Activated T-helper 2 cell treated with anti-CD3 and anti-CD28 coated beads, Interferon-gamma antibody, Interleukin-2, Interleukin-4, amounts not matched to agents 10 μg/mL and 5 μg/mL and 100 μg/mL, durations not matched to agents 14 hours and 24 hours and 36 hours (primary cell): ENCODE results near the gene PRKAA1. TPM values are rescaled to one million over a fixed set of nuclear protein-coding genes. Genes with fewer than 3 reads are reported as not detected.
"Not testable (repeated sequence)": the region's sequence is repeated elsewhere in the genome, so short reads cannot be mapped to it uniquely, and the experiment has no call there.

ENCODE experiments used
- DNase-seq: peaks from one replicate; pipeline ENCODE4 v3.0.0; 2021; ENCODE audit warnings: low spot score
- H3K27ac Mint-ChIP-seq: one replicate; pipeline ENCODE4 v1.8.0; 2021; ENCODE audit warnings: mixed read lengths
- H3K27me3 Mint-ChIP-seq: one replicate; pipeline ENCODE4 v1.8.0; 2021; ENCODE audit warnings: low read depth, mixed read lengths
- H3K36me3 Mint-ChIP-seq: one replicate; pipeline ENCODE4 v1.8.0; 2021; ENCODE audit warnings: low read depth, mixed read lengths
- H3K4me1 Mint-ChIP-seq: one replicate; pipeline ENCODE4 v1.8.0; 2021; ENCODE audit warnings: low read depth, mixed read lengths
- H3K4me3 Mint-ChIP-seq: one replicate; pipeline ENCODE4 v1.8.0; 2021; ENCODE audit warnings: low read depth, mild to moderate bottlenecking, moderate library complexity, mixed read lengths
- H3K9me3 Mint-ChIP-seq: one replicate; pipeline ENCODE4 v1.8.0; 2021; ENCODE audit warnings: mixed read lengths
- intact Hi-C: fragments of 100-400 bp; cut with micrococcal nuclease; formaldehyde crosslinking; loops from one replicate; pipeline ENCODE4 v1.15.1; 2023
- total RNA-seq: library from RNA; stranded (reverse); gene quantifications from 2 replicates; pipeline ENCODE4 v1.2.3, GENCODE V29; 2022

Gene PRKAA1
- total RNA-seq, 1 donor from 2014 or later, result 61.2 TPM

GRCh38 chr5:40801771-40802562, 3.8 kb upstream of the PRKAA1 start:
- Mint-ChIP-seq H3K27me3 (peaks cover 9% of the 10 kb centered on the region), H3K9me3 (no peaks in the 10 kb centered on the region), H3K27ac (no peak overlapping the region), H3K4me1 (peaks cover 11% of the 10 kb centered on the region), H3K36me3 (no peaks in the 10 kb centered on the region), H3K4me3 (no peak overlapping the region)
- intact Hi-C loops, result no loop called here
- no peak for DNase-seq

- Mint-ChIP-seq H3K4me1 (peaks cover 27% of the 10 kb centered on the region), H3K27ac (no peak overlapping the region), H3K36me3 (peaks cover 21% of the 10 kb centered on the region), H3K9me3 (no peaks in the 10 kb centered on the region), H3K4me3 (no peak overlapping the region), H3K27me3 (peaks cover 9% of the 10 kb centered on the region)
- no peak for DNase-seq
- intact Hi-C loops, result no loop called here
Measured at GRCh38 chr5:40799258-40799657, 1.1 kb upstream of the PRKAA1 start.

GRCh38 chr5:40798801-40799210, 632 bp upstream of the PRKAA1 start:
- DNase-seq, result no peak
- peaks cover 25% of the 10 kb centered on the region for H3K36me3 Mint-ChIP-seq
- H3K27ac Mint-ChIP-seq, result peak overlapping the region; percentile 90
- peak overlapping the region; percentile 82 for H3K4me3 Mint-ChIP-seq
- peaks cover 31% of the 10 kb centered on the region for H3K4me1 Mint-ChIP-seq
- intact Hi-C loops, result loop anchor here (1.0 kb wide), 3 partner anchors 14 to 44 kb away; partner anchors contain the start of genes RPL37 and TTC33
- peaks cover 9% of the 10 kb centered on the region for H3K27me3 Mint-ChIP-seq
- no peaks in the 10 kb centered on the region for H3K9me3 Mint-ChIP-seq

- peaks cover 4% of the 10 kb centered on the region for H3K27me3 Mint-ChIP-seq
- peak overlapping the region; percentile 81 for H3K27ac Mint-ChIP-seq
- H3K9me3 Mint-ChIP-seq, result no peaks in the 10 kb centered on the region
- peak; percentile 68 for DNase-seq
- H3K4me3 Mint-ChIP-seq, result peak overlapping the region; percentile 88
- peaks cover 33% of the 10 kb centered on the region for H3K4me1 Mint-ChIP-seq
- H3K36me3 Mint-ChIP-seq, result peaks cover 32% of the 10 kb centered on the region
- intact Hi-C loops, result loop anchor here (1.0 to 2.0 kb wide), 4 partner anchors 16 to 42 kb away; partner anchors contain the start of genes RPL37 and TTC33
Measured at GRCh38 chr5:40797273-40798011, 732 bp downstream of the PRKAA1 start.

GRCh38 chr5:40796487-40796889, 1.7 kb downstream of the PRKAA1 start:
- Mint-ChIP-seq H3K4me3 (peak overlapping the region; percentile 88), H3K27ac (no peak overlapping the region), H3K36me3 (peaks cover 32% of the 10 kb centered on the region), H3K9me3 (no peaks in the 10 kb centered on the region), H3K4me1 (peaks cover 33% of the 10 kb centered on the region), H3K27me3 (peaks cover 1% of the 10 kb centered on the region)
- DNase-seq, result no peak
- intact Hi-C loops, result loop anchor here (2.0 kb wide), 1 partner anchor 20 kb away; no protein-coding TSS in a partner anchor

DNA sequence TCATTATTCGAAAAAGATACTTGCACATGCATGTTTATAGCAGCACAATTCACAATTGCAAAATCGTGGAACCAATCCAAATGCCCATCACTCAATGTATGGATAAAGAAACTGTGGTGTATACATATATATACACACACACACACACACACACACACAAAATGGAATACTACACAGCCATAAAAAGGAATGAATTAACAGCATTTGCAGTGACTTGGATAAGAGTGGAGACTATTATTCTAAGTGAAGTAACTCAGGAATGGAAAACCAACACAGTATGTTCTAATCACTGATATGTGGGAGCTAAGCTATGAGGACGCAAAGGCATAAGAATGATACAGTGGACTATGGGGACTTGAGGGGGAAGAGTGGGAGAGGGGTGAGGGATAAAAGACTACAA, 3.3 kb downstream of the PRKAA1 start:
- H3K27ac Mint-ChIP-seq, H3K27me3 Mint-ChIP-seq, DNase-seq, H3K4me3 Mint-ChIP-seq, H3K9me3 Mint-ChIP-seq, intact Hi-C loops: not testable (repeated sequence)
- Mint-ChIP-seq H3K36me3 (peaks cover 32% of the 10 kb centered on the region), H3K4me1 (peaks cover 39% of the 10 kb centered on the region)

DNA sequence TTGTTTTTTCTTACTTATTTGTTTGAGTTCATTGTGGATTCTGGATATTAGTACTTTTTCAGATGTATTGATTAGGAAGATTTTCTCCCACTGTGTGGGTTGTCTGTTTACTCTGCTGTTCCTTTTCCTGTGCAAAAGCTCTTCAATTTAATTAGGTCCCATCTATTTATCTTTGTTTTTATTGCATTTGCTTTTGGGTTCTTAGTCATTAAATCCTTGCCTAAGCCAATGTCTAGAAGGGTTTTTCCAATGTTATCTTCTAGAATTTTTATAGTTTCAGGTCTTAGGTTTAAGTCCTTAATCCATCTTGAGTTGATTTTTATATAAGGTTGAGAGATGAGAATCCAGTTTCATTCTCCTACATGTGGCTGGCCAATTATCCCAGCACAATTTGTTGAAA, 3.8 kb downstream of the PRKAA1 start:
- intact Hi-C loops, H3K27me3 Mint-ChIP-seq, DNase-seq, H3K27ac Mint-ChIP-seq, H3K9me3 Mint-ChIP-seq, H3K4me3 Mint-ChIP-seq: not testable (repeated sequence)
- H3K36me3 Mint-ChIP-seq, result peaks cover 35% of the 10 kb centered on the region
- H3K4me1 Mint-ChIP-seq, result peaks cover 38% of the 10 kb centered on the region

GRCh38 chr5:40792691-40793090, 5.5 kb downstream of the PRKAA1 start:
- H3K4me3 Mint-ChIP-seq, H3K27ac Mint-ChIP-seq, DNase-seq, intact Hi-C loops, H3K27me3 Mint-ChIP-seq: not testable (repeated sequence)
- peaks cover 51% of the 10 kb centered on the region for H3K36me3 Mint-ChIP-seq
- peaks cover 29% of the 10 kb centered on the region for H3K4me1 Mint-ChIP-seq
- H3K9me3 Mint-ChIP-seq, result peaks cover 11% of the 10 kb centered on the region

GRCh38 chr5:40791715-40792139, 6.4 kb downstream of the PRKAA1 start:
- peaks cover 54% of the 10 kb centered on the region for H3K36me3 Mint-ChIP-seq
- intact Hi-C loops, result no loop called here
- no peak overlapping the region for H3K4me3 Mint-ChIP-seq

DNA sequence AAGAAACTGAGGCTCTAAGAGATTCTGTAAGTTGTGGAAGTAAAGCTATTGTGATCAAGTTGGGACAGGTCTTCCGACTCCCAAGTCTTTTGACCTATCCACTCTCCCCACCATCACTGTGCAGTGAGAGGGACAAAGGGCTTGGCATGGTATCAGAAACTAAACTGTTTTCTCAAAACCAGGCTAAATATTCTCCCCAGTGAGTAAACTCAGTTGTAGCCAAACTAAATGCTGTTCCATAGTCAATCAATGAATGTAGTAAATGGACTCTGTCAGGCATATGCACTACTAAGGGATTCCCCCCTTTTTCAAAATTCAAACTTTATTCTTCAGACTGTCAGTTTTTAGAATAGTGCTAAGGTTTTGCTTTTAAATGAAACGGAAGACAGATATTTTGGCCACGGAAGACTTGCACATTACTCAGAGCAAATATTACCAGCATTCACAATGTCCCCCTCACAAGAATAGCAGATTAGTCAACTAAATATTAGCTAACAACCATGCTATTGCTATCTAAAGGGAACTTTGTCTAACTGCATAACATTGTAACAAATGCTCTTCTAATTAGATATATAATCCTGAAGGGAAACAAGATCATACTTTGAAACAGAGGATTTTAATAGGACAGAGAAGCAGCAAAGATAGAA, 7.1 kb downstream of the PRKAA1 start:
- Mint-ChIP-seq H3K4me3 (no peak overlapping the region), H3K9me3 (peaks cover 21% of the 10 kb centered on the region), H3K27me3 (no peaks in the 10 kb centered on the region), H3K36me3 (peaks cover 59% of the 10 kb centered on the region), H3K27ac (no peak overlapping the region), H3K4me1 (peaks cover 23% of the 10 kb centered on the region)
- intact Hi-C loops, result no loop called here
- DNase-seq, result no peak

More at GRCh38 chr5:40791715-40792139, 6.4 kb downstream of the PRKAA1 start:
- Mint-ChIP-seq H3K4me1 (peaks cover 27% of the 10 kb centered on the region), H3K9me3 (peaks cover 15% of the 10 kb centered on the region), H3K27ac (no peak overlapping the region), H3K27me3 (no peaks in the 10 kb centered on the region)
- no peak for DNase-seq

- Mint-ChIP-seq H3K4me1 (peaks cover 15% of the 10 kb centered on the region), H3K36me3 (peaks cover 46% of the 10 kb centered on the region), H3K9me3 (peaks cover 21% of the 10 kb centered on the region)
- DNase-seq, H3K4me3 Mint-ChIP-seq, H3K27me3 Mint-ChIP-seq, H3K27ac Mint-ChIP-seq, intact Hi-C loops: not testable (repeated sequence)
Measured at GRCh38 chr5:40788941-40789340, 9.2 kb downstream of the PRKAA1 start.

- Mint-ChIP-seq H3K4me3 (no peak overlapping the region), H3K9me3 (peaks cover 21% of the 10 kb centered on the region), H3K27me3 (no peaks in the 10 kb centered on the region), H3K27ac (no peak overlapping the region), H3K4me1 (peaks cover 13% of the 10 kb centered on the region), H3K36me3 (peaks cover 39% of the 10 kb centered on the region)
- no peak for DNase-seq
- intact Hi-C loops, result no loop called here
Measured at GRCh38 chr5:40787986-40788385, 10.2 kb downstream of the PRKAA1 start.
